ENCODE measurements around the gene OR2J2. TPM values are rescaled to one million over a fixed set of nuclear protein-coding genes. Genes with fewer than 3 reads are reported as not detected.
"Not testable (repeated sequence)": the region's sequence is repeated elsewhere in the genome, so short reads cannot be mapped to it uniquely, and the experiment has no call there.

OR2J2 gene
- total RNA-seq, 2 experiments from 2014 or later, result not detected

GRCh38 chr6:29159922-29160321, 10.8 kb upstream of the OR2J2 start:
- H3K9me3 ChIP-seq (ENCODE audit: control insufficient read depth in 1 of 2, insufficient read depth in 1 of 2, low read length in 2 of 2); H3K36me3 ChIP-seq (ENCODE audit: insufficient read depth, low read length); DNase-seq; ATAC-seq (ENCODE audit: poor library complexity); H3K4me1 Mint-ChIP-seq (ENCODE audit: low read depth); CTCF ChIA-PET; H3K36me3 Mint-ChIP-seq (ENCODE audit: low read depth); H3K27ac Mint-ChIP-seq; H3K9me3 Mint-ChIP-seq; H3K4me3 ChIP-seq (ENCODE audit: low read length); H3K4me3 Mint-ChIP-seq; H3K27ac ChIP-seq (ENCODE audit: low read depth in 1 of 2, low read length in 2 of 2); intact Hi-C loops (cut with DNase I, micrococcal nuclease); H3K4me1 ChIP-seq (ENCODE audit: insufficient read depth, low read length); POLR2A ChIA-PET: not testable (repeated sequence)
- H3K27me3 ChIP-seq (ENCODE audit: control insufficient read depth in 1 of 2, insufficient read depth in 2 of 2, low read length in 2 of 2), result peaks cover 2 to 24% of the 10 kb centered on the region in 2 experiments
- H3K27me3 Mint-ChIP-seq, result peaks cover 60% of the 10 kb centered on the region

GRCh38 chr6:29165571-29165970, 5.1 kb upstream of the OR2J2 start:
- H3K4me3 Mint-ChIP-seq; POLR2A ChIA-PET; H3K27ac ChIP-seq (ENCODE audit: low read depth in 1 of 2, low read length in 2 of 2); H3K4me1 Mint-ChIP-seq (ENCODE audit: low read depth); intact Hi-C loops (cut with DNase I, micrococcal nuclease); H3K4me1 ChIP-seq (ENCODE audit: insufficient read depth, low read length); DNase-seq; H3K27ac Mint-ChIP-seq; CTCF ChIA-PET; H3K9me3 ChIP-seq (ENCODE audit: control insufficient read depth in 1 of 2, insufficient read depth in 1 of 2, low read length in 2 of 2); H3K36me3 Mint-ChIP-seq (ENCODE audit: low read depth); H3K36me3 ChIP-seq (ENCODE audit: insufficient read depth, low read length); ATAC-seq (ENCODE audit: poor library complexity); H3K9me3 Mint-ChIP-seq; H3K4me3 ChIP-seq (ENCODE audit: low read length): not testable (repeated sequence)
- peaks cover 54% of the 10 kb centered on the region for H3K27me3 Mint-ChIP-seq
- H3K27me3 ChIP-seq (ENCODE audit: control insufficient read depth in 1 of 2, insufficient read depth in 2 of 2, low read length in 2 of 2), result peaks cover 5 to 22% of the 10 kb centered on the region in 2 experiments

GRCh38 chr6:29171736-29172135, 1.0 kb downstream of the OR2J2 start:
- H3K27ac Mint-ChIP-seq, result no peak overlapping the region
- Histone ChIP-seq H3K4me1 (ENCODE audit: insufficient read depth, low read length) (no peaks in the 10 kb centered on the region), H3K36me3 (ENCODE audit: insufficient read depth, low read length) (no peaks in the 10 kb centered on the region), H3K9me3 (ENCODE audit: control insufficient read depth in 1 of 2, insufficient read depth in 1 of 2, low read length in 2 of 2) (no peaks in the 10 kb centered on the region), H3K27ac (ENCODE audit: low read depth in 1 of 2, low read length in 2 of 2) (no peak overlapping the region), H3K4me3 (ENCODE audit: low read length) (no peak overlapping the region), H3K27me3 (ENCODE audit: control insufficient read depth in 1 of 2, insufficient read depth in 2 of 2, low read length in 2 of 2) (peaks cover 0 to 7% of the 10 kb centered on the region in 2 experiments)
- ChIA-PET CTCF (no interaction called here), POLR2A (no interaction called here)
- H3K36me3 Mint-ChIP-seq (ENCODE audit: low read depth), result no peaks in the 10 kb centered on the region
- intact Hi-C loops (cut with DNase I, micrococcal nuclease), result no loop called here
- H3K9me3 Mint-ChIP-seq, result no peaks in the 10 kb centered on the region
- H3K4me1 Mint-ChIP-seq (ENCODE audit: low read depth), result no peaks in the 10 kb centered on the region
- no peak for DNase-seq
- no peak overlapping the region for H3K4me3 Mint-ChIP-seq
- no peak for TF ChIP-seq CTCF (IDR thresholded peaks at IDR 0.05)
- H3K27me3 Mint-ChIP-seq, result peaks cover 34% of the 10 kb centered on the region
- ATAC-seq (ENCODE audit: poor library complexity), result no peak

GRCh38 chr6:29183594-29183993, 12.9 kb downstream of the OR2J2 start:
- ATAC-seq (ENCODE audit: poor library complexity), result no peak
- no peak overlapping the region for H3K27ac Mint-ChIP-seq
- no peak overlapping the region for H3K27ac ChIP-seq (ENCODE audit: low read depth in 1 of 2, low read length in 2 of 2)
- H3K4me3 Mint-ChIP-seq, result no peak overlapping the region
- CTCF ChIA-PET, result no interaction called here
- no peaks in the 10 kb centered on the region for H3K36me3 ChIP-seq (ENCODE audit: insufficient read depth, low read length)
- TF ChIP-seq CTCF (IDR thresholded peaks at IDR 0.05), result no peak
- peaks cover 4% of the 10 kb centered on the region for H3K9me3 Mint-ChIP-seq
- no peaks in the 10 kb centered on the region for H3K9me3 ChIP-seq (ENCODE audit: control insufficient read depth in 1 of 2, insufficient read depth in 1 of 2, low read length in 2 of 2)
- no peaks in the 10 kb centered on the region for H3K36me3 Mint-ChIP-seq (ENCODE audit: low read depth)
- no peak overlapping the region for H3K4me3 ChIP-seq (ENCODE audit: low read length)
- DNase-seq, result no peak
- H3K4me1 Mint-ChIP-seq (ENCODE audit: low read depth), result no peaks in the 10 kb centered on the region
- peaks cover 39% of the 10 kb centered on the region for H3K27me3 Mint-ChIP-seq
- POLR2A ChIA-PET, result no interaction called here
- intact Hi-C loops (cut with DNase I, micrococcal nuclease), result no loop called here
- peaks cover 0 to 5% of the 10 kb centered on the region in 2 experiments for H3K27me3 ChIP-seq (ENCODE audit: control insufficient read depth in 1 of 2, insufficient read depth in 2 of 2, low read length in 2 of 2)
- no peaks in the 10 kb centered on the region for H3K4me1 ChIP-seq (ENCODE audit: insufficient read depth, low read length)

- H3K27me3 ChIP-seq (ENCODE audit: control insufficient read depth in 1 of 2, insufficient read depth in 2 of 2, low read length in 2 of 2); H3K9me3 ChIP-seq (ENCODE audit: control insufficient read depth in 1 of 2, insufficient read depth in 1 of 2, low read length in 2 of 2); H3K27ac ChIP-seq (ENCODE audit: low read depth in 1 of 2, low read length in 2 of 2); H3K36me3 ChIP-seq (ENCODE audit: insufficient read depth, low read length); H3K4me3 Mint-ChIP-seq; CTCF ChIA-PET; H3K36me3 Mint-ChIP-seq (ENCODE audit: low read depth); H3K4me3 ChIP-seq (ENCODE audit: low read length); POLR2A ChIA-PET; H3K27ac Mint-ChIP-seq; H3K4me1 Mint-ChIP-seq (ENCODE audit: low read depth); intact Hi-C loops (cut with DNase I, micrococcal nuclease); H3K4me1 ChIP-seq (ENCODE audit: insufficient read depth, low read length); DNase-seq; ATAC-seq (ENCODE audit: poor library complexity): not testable (repeated sequence)
- Mint-ChIP-seq H3K9me3 (peaks cover 12% of the 10 kb centered on the region), H3K27me3 (peaks cover 63% of the 10 kb centered on the region)
These were observed 18.0 kb downstream of the OR2J2 start for GRCh38 chr6:29188659-29189058.

Measured in CD4-positive, alpha-beta T cell (primary cell).